GM12873 (cell line): Measurements from ENCODE around the gene SLC35B1.

Experiments used
- CTCF ChIP-seq: IDR thresholded peaks from 2 replicates; pipeline ENCODE4 v1.5.1; 2012; ENCODE audit warnings: low read depth, mild to moderate bottlenecking, moderate library complexity, low read length, control low read depth; ENCODE audit not compliant: insufficient read depth; ENCODE audit errors: missing control alignments

Gene SLC35B1

GRCh38 chr17:49670641-49671040 is 37.1 kb downstream of the SLC35B1 start:
- TF ChIP-seq CTCF: no peak

- TF ChIP-seq CTCF: no peak
Measured at GRCh38 chr17:49670002-49670401, 37.8 kb downstream of the SLC35B1 start.

- TF ChIP-seq CTCF: no peak
Measured at GRCh38 chr17:49667854-49668253, 39.9 kb downstream of the SLC35B1 start.

- no peak for TF ChIP-seq CTCF
Measured at GRCh38 chr17:49664706-49665211, 43.0 kb downstream of the SLC35B1 start.

- TF ChIP-seq CTCF: no peak
Measured at GRCh38 chr17:49659661-49660382, 47.9 kb downstream of the SLC35B1 start.

- TF ChIP-seq CTCF: no peak
Measured at GRCh38 chr17:49656247-49656646, 51.5 kb downstream of the SLC35B1 start.
